Right lobe of liver (tissue), 6 donors: Measurements from ENCODE around the gene SSRP1. TPM values are rescaled to one million over a fixed set of nuclear protein-coding genes. Genes with fewer than 3 reads are reported as not detected.

ENCODE experiments used
- ATAC-seq, 4 donors: fragments of 200-7000 bp; cut with Tn5 transposase; one replicate each; pipeline ENCODE4 v1.9.1; 2020; ENCODE audit warnings: mild to moderate bottlenecking in 4 of 4, moderate library complexity in 4 of 4
- DNase-seq, 3 donors: peaks; one replicate each; pipeline ENCODE4 v3.0.0-alpha.2; 2020
- H3K27ac ChIP-seq, 3 donors: fragments of 200-600 bp; one replicate each; pipeline ENCODE4 v1.8.0; 2022
- H3K27me3 ChIP-seq, 2 donors: fragments of 200-600 bp; one replicate each; pipeline ENCODE4 v1.8.0; 2022
- H3K36me3 ChIP-seq, 4 donors: fragments of 200-600 bp; sonication (generic) in 1 of 4; one replicate each; pipeline versions ENCODE4 v1.5.1 to v1.8.0; 2017 to 2022; ENCODE audit warnings: control low read depth in 1 of 4
- H3K4me1 ChIP-seq, 4 donors: fragments of 200-600 bp; sonication (generic) in 1 of 4; one replicate each; pipeline versions ENCODE4 v1.5.1 to v1.8.0; 2017 to 2022; ENCODE audit warnings: control low read depth in 1 of 4
- H3K4me3 ChIP-seq, 3 donors: fragments of 200-600 bp; one replicate each; pipeline ENCODE4 v1.8.0; 2022
- H3K9me3 ChIP-seq, 4 donors: fragments of 200-600 bp; sonication (generic) in 1 of 4; one replicate each; pipeline versions ENCODE4 v1.5.1 to v1.8.0; 2017 to 2022; ENCODE audit warnings: control low read depth in 1 of 4
- POLR2A ChIP-seq: fragments of 450-650 bp; IDR thresholded peaks from one replicate; pipeline ENCODE4 v1.6.1; 2017; ENCODE audit warnings: antibody characterized with exemption, mild to moderate bottlenecking
- WGBS: methylation state at CpG from one replicate; pipeline ENCODE4 v1.1.6; 2018; ENCODE audit warnings: low coverage, low lambda C conversion rate; ENCODE audit not compliant: insufficient coverage; ENCODE audit errors: missing lambda C conversion rate; 5-methylcytosine and 5-hydroxymethylcytosine counted together
- intact Hi-C, 2 donors: fragments of 100-400 bp; cut with DNase I; formaldehyde crosslinking; loops; one replicate each; pipeline versions ENCODE4 v1.11.2 to v1.14.1; 2022
- total RNA-seq, 6 experiments: library from RNA; depleted of rRNA in 2 of 6; stranded (reverse); fragments of >200 nt in 2 of 6; fragmentation: NEBNext Ultra II Directional in 3 of 6; extraction: Animal tissue kit (Norgen Biotek cat#: 25700) in 3 of 6; gene quantifications; one replicate each; pipeline versions ENCODE4 v1.1.0 to v1.2.4, GENCODE V29; 2016 to 2023
- TF ChIP-seq, protein P1 (sequence below), 4 donors: fragments of 200-600 bp in 3 of 4; fragments of 450-650 bp in 1 of 4; IDR thresholded peaks; one replicate each; pipeline versions ENCODE4 v1.5.1 to v1.8.0; 2016 to 2022; ENCODE audit warnings: antibody characterized with exemption in 4 of 4, mild to moderate bottlenecking in 2 of 4
- donor health status: DM: no; HTN: yes; CAD: no.
- donor health status: DM: no; HTN: no; CAD: no.
- donor health status: DM: no; HTN: no; CAD: no.
- donor health status: DM: no; HTN: yes; CAD: no.
- donor health status: DM: no; HTN: yes; CAD: no.

Gene SSRP1
- total RNA-seq, 6 experiments from 2014 or later = 24.5 to 47.9 (median 29.9) TPM

DNA sequence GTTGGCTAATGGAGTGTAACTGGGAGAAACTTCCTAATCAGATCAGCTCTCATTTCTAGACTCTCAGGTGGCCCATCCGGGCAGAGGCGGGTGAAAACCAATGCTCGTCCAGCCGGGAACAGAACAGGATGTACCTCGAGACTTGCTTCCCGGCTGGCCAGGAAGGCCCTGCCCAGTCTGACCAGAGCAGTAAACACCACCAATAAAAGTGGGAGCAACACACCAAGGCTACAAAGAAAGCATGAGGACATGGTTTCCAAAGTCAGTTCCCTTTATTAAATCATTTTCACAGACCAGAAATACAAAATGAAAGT, 10.0 kb downstream of the SSRP1 start:
- DNase-seq (peak in 1 of 3 donors; percentile 59), ATAC-seq (peak; percentile 4 to 40 (median 25))
- no peaks in the 10 kb centered on the region for H3K27me3 ChIP-seq
- peaks cover 0 to 43% (median 17%) of the 10 kb centered on the region in 4 donors for H3K4me1 ChIP-seq
- H3K9me3 ChIP-seq = no peaks in the 10 kb centered on the region
- intact Hi-C loops = no loop called here
- H3K4me3 ChIP-seq = peak overlapping the region; percentile 65 to 73 (median 70)
- H3K36me3 ChIP-seq = peaks cover 0 to 41% (median 19%) of the 10 kb centered on the region in 4 donors
- 0% methylated on average over 6 of the region's 6 CpGs for whole genome bisulfite sequencing
- H3K27ac ChIP-seq = peak overlapping the region; percentile 86 to 96 (median 88)
- no peak for TF ChIP-seq POLR2A
- TF ChIP-seq, protein P1, sequence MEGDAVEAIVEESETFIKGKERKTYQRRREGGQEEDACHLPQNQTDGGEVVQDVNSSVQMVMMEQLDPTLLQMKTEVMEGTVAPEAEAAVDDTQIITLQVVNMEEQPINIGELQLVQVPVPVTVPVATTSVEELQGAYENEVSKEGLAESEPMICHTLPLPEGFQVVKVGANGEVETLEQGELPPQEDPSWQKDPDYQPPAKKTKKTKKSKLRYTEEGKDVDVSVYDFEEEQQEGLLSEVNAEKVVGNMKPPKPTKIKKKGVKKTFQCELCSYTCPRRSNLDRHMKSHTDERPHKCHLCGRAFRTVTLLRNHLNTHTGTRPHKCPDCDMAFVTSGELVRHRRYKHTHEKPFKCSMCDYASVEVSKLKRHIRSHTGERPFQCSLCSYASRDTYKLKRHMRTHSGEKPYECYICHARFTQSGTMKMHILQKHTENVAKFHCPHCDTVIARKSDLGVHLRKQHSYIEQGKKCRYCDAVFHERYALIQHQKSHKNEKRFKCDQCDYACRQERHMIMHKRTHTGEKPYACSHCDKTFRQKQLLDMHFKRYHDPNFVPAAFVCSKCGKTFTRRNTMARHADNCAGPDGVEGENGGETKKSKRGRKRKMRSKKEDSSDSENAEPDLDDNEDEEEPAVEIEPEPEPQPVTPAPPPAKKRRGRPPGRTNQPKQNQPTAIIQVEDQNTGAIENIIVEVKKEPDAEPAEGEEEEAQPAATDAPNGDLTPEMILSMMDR (IDR thresholded peaks at IDR 0.05) = no peak

DNA sequence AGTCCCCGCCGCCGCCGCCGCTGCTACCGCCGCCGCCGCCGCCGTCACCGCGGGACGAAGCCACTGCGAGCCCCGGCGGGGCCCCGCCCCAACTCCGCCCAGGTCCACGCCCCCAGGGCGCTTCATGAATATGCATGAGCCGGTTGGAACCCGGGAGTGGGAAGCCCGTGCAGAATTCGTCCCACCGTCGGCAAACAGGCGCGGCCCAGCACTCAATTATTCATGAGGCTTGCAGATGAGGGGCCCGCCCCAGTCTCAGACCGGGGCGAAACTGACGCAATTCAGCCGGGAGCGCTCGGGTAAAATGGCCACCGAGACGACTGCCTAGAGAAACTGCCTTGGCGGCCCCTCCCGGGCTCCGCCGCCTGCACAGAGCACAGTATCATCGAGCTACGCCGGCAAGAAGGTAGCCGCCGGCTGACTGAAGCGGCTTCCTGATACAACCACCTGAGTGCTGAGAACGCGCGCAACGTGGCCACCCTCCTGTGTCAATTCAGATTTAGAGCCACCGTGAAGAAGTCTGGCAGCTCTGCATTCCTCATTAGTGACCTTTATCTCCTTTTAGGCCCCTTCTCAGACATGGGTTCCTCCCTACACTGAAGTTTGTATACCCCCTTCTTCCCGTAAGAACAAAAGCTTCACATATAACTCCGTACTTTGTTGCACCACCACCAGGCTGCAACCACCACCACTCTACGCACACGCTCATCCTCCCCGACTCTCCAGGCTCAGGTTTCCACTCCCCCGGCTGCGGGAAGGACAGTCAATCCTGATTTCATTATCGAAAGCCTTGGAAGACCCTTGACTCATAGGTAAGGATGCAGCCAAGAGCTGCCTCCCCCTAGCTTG, 10.6 kb downstream of the SSRP1 start, which contains the start of gene TNKS1BP1:
TSS of gene TNKS1BP1 (minus strand) at position 67 of the 849 bp plus-strand sequence. CDS start 3,067 bp downstream, outside the sequence.
- TF ChIP-seq, protein P1 (IDR thresholded peaks at IDR 0.05) = no peak
- TF ChIP-seq POLR2A = peak; percentile 76
- WGBS = 6% methylated on average over 16 of the region's 61 CpGs
- DNase-seq (peak; percentile 98 to 99 (median 98)), ATAC-seq (peak; percentile 78 to 91 (median 85))
- H3K4me3 ChIP-seq = peak within 1 kb of the TSS; percentile 65 to 73 (median 70)
- intact Hi-C loops = no loop called here
- no peaks in the 10 kb centered on the region for H3K9me3 ChIP-seq
- peak within 1 kb of the TSS; percentile 86 to 96 (median 88) for H3K27ac ChIP-seq
- no peaks in the 10 kb centered on the region for H3K27me3 ChIP-seq
- H3K36me3 ChIP-seq = peaks cover 0 to 35% (median 17%) of the 10 kb centered on the region in 4 donors
- peaks cover 0 to 48% (median 19%) of the 10 kb centered on the region in 4 donors for H3K4me1 ChIP-seq

DNA sequence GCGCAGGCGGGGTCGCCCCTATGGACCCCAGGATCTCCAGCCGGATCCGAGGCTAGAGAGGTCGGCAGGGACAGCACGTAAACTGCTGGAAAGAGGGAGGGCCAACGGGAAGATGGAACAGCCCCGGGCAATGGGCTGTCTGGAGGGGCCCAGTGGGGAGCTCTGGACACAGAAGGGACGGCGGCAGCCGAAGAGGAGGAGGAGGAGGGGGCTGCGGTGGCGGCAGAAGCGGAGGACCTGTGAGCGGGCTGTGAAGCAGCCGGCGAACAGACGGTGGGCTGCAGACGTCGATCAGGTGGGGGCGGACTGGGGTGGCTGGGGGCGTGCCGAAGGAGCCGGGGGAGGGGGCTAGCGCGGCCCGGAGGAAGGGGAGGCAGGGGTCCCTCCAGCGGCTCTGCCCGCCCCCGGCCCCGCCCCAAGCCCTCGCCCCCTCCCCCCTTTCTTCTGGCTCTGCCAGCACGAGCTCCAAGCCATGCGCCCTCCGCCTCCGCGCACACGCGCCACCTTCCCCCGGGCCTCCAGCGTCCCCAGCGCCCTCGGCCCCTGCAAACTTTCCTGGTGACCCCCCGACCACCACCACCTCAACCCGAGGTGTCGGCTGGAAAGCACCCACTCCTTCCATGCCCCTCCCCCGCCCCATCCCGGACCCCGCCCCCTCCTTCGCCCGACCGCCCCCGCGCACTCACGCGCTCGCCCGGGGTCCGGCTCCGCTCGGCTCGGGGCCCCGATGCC, 11.4 kb downstream of the SSRP1 start:
- Histone ChIP-seq H3K4me1 (peaks cover 0 to 48% (median 22%) of the 10 kb centered on the region in 4 donors), H3K27ac (peak overlapping the region; percentile 86 to 96 (median 88)), H3K9me3 (no peaks in the 10 kb centered on the region), H3K36me3 (peaks cover 0 to 27% (median 15%) of the 10 kb centered on the region in 4 donors), H3K4me3 (peak overlapping the region; percentile 65 to 73 (median 70)), H3K27me3 (no peaks in the 10 kb centered on the region)
- intact Hi-C loops = no loop called here
- WGBS = 6% methylated on average over 28 of the region's 64 CpGs
- DNase-seq (peak in 1 of 3 donors; percentile 56), ATAC-seq (no peak)
- TF ChIP-seq POLR2A = no peak
- TF ChIP-seq, protein P1 (IDR thresholded peaks at IDR 0.05) = no peak

DNA sequence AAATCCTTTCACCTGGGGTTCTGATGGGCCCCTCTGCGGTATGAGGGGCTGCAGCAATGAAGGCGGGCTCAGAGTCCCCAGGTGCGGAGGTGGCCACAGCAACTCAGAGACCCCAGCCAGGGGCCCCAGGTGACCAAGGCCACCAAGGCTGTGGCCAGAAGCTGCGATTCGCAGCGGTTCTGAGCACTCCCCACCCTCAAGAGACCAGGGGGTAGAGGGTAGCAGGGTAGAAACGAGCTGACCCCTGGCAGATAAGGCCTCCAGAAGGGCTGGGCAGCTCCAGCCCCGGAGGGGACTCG, 11.9 kb downstream of the SSRP1 start:
- DNase-seq = no peak

More for the DNA sequence above, 11.9 kb downstream of the SSRP1 start:
- H3K4me3 ChIP-seq = peak overlapping the region; percentile 65 to 73 (median 70)
- no peaks in the 10 kb centered on the region for H3K27me3 ChIP-seq
- H3K4me1 ChIP-seq = peaks cover 0 to 48% (median 22%) of the 10 kb centered on the region in 4 donors
- peak overlapping the region; percentile 86 to 96 (median 88) for H3K27ac ChIP-seq
- H3K36me3 ChIP-seq = peaks cover 0 to 22% (median 10%) of the 10 kb centered on the region in 4 donors
- WGBS = 24% methylated on average over 4 of the region's 9 CpGs
- no peaks in the 10 kb centered on the region for H3K9me3 ChIP-seq
- no peak for ATAC-seq
- intact Hi-C loops = no loop called here
- TF ChIP-seq, protein P1 (IDR thresholded peaks at IDR 0.05) = no peak
- no peak for TF ChIP-seq POLR2A
